ENCODE results near the gene CYS1.
"Not testable (repeated sequence)": the region's sequence is repeated elsewhere in the genome, so short reads cannot be mapped to it uniquely, and the experiment has no call there.

CYS1 gene

DNA sequence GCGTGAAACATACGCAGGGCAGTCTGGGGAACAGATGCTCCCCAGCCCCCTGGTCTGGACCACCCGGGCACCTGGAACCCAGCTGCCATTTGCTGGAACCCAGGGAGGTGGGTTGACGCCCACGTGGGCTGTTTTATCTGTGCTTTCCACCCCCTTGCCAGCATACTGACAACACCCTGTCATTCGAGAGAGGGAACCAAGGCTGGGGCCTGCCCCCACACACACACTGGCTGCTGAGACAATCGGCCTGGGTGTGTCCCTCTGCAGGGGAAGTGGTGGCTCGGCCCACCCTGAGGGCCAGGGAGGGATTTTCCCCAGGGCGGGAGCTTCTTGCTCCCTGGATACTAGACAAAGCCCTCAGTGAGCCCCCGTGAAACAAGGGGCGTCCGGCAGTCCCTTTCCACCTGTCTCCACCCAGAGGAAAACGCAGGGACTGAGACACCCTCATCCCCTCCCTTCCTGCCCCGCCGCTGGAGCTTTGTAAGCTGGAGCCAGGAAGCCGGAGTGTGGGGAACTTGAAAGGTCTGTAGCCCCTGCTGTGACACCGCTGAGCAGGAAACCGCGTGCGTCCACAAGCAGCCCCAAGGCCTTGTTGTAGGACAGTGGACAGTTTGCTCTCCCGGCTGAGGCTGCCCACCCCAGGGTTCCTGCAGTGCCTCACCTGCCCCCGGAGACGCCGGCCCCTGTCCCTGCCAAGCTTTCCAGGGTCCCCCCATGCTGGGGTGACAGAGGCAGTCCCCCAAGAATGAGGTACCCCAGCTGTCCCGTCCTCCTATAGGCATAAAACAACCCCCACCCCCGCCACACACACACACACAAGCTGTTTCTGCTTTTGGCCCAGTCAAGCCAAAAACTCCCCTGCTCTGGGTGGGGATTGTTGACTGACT is 51.0 kb downstream of the CYS1 start:
- DNase-seq = no peak

DNA sequence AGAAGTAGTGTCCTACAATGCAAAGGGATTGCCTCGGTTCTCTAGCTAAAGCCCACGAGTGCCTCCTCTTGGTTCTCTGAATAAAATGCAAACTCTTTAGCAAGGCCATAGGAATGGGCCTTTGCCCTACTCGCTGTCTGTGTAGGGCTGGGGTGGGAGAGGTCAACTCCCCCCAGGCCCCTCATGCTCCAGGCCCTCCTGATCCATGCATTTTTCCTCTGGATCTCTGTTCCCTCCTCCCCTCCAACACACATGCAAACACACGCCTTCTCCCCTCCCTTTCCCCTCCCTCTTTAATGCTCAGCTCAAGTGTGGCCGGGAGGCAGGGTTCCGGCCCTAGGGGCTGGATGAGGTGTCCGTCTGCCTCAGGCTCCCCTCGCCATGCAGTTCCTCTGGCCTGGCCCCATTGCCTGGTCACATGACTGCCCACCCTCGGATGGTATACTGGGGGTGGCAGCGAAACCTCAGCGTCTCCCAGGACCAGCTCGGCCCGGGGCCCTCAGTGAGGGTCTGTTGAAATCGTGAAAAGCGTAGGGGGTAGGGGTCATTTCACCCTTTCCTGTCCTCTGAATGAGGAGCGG is 51.7 kb downstream of the CYS1 start:
- DNase-seq = no peak

DNA sequence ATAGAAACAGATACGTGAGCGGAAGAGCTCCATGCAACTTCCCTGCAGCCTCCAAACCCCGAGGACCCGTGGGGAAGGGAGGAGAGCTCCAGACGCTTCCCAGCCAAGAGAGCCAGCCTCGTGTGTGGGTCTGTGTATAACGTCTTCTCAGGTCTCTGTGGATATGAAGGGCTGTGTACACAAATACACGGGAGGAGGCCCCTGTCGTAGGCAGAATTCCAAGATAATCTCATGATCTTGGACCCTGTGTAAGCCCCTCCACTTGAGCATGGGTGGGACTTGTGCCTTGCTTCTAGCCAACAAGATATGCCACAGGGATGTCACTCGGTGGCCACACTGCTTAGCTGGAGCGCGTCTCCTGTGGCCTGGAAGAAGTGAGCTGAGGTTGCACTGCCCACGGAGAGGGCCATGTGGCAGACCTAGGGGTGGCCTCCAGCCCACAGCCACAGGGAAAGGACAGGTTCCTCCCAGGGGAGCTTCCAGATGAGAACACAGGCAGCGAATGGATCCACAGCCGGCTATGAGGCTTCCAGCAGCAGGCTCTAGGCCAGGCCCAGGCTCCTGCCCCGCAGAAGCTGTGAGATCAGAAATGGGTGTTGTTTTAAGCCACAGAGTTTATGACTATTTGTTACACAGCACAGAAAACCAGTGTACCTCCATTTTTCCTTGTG is 52.4 kb downstream of the CYS1 start:
- no peak for DNase-seq

DNA sequence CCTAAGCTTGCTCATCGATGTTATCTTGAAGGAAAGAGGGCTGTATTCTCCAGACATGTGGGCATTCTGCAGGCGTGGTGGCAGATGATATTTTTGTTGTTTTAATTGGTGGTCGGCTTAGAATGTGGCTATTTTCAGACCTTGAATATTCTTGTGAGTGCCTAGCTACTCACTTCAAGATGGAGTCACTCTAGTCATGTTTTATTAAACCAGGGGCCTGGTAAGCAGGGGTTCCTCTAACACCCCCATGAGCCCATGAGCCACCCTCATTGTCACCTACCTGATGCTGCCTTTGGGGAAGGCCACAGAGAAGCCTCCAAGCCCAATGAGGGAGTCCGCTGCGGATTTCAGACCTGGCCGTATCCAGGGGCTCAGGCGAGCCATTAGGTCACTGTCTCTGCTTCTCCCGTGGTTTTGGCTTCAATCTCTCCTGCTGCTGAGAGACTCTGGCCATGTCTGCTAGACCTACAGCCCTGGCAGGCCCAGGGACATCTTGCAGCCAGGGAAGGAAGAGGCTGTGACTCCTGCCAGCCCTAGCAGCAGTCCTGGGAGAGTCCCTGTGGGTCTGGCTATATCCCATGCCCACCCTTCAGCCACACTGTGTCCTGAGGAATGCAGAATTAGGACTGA is 53.2 kb downstream of the CYS1 start:
- DNase-seq = no peak

DNA sequence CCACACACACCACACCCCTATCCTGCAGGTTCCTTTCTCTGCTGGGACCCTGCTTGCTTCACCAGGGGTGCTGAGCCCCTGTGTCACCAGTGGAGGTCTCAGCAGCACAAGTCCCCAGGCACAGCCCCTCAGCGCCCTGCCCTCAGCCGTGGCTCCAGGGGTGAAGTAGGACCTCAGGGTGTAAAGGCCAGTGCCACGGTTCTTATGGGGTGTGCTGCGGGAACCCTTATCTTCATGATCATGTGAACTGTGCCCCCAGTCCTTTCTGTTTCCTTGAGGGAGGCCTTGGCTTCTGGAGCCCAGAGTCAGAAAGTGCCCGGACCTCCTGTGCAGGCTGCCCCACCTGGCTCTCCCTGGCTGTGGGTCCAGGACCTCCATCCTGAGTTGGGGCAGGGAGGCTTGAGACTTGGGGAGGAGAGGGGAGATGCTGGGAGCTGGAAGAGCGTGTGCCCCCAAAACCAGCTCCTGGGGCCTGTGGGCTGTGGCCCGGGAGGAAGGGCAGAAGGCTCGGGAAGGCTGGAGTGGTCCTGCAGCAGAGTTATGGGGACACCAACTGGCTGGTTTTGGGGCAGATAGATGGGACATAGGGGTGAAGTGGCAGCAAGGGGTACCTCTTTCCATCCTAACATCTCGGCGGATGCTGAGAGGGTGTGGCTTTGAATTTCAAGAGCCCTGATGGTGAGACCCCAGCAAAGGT is 57.1 kb downstream of the CYS1 start:
- DNase-seq = no peak

DNA sequence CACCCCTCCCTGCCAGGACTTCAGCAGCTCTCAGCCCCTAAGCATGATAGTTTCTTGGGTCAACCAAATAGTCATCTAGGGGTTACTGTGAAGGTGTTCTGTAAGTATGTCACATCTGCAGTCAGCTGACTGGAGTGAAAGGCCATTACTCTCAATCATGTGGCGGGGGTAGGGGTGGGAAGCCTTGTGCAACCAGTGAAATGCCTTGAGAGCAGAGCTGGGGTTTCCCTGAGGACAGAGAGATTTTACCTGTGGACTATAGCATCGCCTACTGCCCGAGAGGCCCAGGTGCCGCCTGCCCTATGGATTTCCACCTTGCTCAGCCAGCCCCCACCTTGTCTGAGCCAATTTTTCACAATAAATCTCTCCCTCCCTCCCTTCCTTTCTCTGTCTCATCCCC is 57.8 kb downstream of the CYS1 start:
- no peak for DNase-seq

DNA sequence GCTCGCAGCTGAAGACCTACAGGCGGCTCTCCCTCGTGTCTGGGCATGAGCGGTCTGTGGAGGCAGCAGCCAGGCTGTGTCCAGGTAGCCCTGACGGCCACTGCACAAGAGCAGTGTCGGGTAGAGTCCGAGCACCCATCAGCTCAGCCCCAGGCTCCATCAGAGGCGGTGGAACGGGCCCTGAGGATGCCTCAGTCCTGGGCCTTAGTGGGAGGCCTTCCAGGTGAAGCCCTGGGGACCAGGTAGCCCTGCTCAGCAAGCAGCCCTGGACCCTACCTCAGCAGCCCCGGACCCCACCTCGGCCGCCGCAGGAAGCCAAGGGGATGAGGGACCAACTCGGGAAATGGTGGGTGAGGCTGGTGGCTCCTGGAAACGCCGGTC is 58.2 kb downstream of the CYS1 start:
- no peak for DNase-seq

DNA sequence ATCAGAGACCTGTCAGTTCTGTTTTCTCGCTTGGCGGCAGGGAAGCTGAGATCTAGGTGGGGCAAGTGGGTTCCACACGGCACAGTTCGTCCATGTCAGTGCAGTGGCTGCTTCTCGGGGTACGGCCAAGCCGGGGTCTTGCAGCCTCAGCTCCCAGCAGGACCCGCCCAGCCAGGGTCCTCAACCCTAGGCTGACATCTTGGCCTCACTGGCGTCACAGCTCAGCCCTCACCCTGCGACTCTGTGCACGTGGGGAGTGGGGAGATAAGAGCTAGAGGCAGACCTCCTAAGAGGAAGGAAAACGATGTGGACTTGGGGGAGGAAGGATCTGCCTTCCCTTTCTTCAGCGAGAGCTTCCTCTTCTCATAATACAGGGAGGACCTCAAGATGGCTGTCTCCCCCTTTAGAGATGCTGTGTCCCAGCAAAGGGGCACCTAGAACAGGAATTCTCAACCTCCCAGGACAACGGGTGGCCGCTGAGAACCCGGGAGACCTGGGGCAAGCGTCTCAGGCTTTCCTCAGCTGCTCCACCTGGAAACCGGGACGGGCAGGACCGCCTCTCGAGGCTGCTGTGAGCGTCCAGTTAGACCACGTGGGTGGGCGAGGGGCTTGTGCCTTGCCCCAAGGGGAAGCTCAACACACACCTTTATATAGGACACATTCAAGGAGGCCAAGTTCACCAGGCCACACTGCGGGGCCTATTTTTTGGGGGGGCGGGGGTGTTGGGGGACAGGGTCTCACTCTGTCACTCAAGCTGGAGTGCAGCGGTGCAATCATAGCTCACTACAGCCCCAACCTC is 60.4 kb downstream of the CYS1 start:
- DNase-seq = no peak

DNA sequence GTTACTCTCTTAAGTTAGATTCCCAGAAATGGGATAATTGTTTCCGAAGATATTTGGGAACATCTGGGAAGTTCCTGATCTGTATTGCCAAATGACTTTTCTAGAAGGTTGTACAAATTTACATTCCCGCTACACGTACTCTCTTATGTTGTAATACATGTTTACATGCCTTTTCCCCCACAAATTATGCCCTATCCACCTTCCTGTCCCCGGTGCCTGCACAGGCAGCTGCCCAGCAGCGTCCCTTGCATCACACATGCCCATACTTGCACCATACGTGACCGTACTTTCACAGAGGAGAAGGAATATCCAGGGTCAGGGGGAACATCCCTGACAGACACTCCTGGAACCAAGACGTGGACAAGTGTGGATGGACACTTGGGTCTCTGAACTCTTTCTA is 61.0 kb downstream of the CYS1 start:
- DNase-seq = no peak

DNA sequence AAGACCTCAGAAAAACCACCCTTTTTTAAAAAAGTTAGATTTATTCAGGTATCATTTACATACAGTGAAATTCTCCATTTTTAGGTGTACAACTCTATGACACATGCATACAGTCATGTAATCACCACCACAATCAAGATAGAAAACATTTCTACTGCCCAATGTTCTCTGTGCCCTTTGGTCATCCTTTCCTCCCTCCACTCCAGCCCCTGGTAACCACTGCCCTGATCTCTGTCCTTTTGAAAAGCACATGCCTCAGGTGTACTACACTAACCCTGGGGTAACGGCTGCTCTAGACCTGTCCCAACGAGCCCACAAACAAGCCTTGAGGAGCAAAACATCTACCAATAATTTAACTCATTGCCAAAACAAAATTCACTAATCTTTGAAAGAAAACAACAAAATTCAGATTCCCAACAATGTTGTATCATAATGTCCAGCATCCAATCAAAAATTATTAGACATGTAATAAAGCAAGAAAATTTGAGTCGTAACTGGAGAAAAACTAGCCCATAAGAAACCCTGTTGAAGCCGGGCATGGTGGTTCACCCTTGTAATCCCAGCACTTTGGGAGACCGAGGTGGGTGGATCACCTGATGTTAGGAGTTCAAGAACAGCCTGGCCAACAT is 62.8 kb downstream of the CYS1 start:
- DNase-seq = no peak

DNA sequence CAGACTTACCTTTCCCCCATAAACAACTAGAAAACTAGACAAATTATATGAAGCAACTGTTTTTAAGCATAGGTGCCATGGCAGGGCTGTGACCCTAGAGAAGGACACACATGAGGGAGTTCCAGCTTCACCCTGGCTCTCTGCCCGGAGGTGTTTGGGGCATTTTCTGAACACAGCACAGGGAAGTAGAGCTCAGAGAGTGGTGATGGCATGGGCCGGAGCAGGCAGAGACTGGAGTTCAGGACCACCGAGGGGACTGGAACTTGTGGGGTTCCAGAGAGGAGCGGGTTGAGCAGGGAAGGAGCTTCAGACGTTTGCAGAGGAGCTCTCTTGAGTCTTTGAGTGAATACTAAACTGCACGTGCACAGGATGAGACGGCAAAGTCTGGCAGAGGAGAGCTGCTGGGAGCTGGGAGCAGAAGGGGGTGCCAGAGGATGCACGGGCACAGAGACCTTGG is 63.4 kb downstream of the CYS1 start:
- no peak for DNase-seq

DNA sequence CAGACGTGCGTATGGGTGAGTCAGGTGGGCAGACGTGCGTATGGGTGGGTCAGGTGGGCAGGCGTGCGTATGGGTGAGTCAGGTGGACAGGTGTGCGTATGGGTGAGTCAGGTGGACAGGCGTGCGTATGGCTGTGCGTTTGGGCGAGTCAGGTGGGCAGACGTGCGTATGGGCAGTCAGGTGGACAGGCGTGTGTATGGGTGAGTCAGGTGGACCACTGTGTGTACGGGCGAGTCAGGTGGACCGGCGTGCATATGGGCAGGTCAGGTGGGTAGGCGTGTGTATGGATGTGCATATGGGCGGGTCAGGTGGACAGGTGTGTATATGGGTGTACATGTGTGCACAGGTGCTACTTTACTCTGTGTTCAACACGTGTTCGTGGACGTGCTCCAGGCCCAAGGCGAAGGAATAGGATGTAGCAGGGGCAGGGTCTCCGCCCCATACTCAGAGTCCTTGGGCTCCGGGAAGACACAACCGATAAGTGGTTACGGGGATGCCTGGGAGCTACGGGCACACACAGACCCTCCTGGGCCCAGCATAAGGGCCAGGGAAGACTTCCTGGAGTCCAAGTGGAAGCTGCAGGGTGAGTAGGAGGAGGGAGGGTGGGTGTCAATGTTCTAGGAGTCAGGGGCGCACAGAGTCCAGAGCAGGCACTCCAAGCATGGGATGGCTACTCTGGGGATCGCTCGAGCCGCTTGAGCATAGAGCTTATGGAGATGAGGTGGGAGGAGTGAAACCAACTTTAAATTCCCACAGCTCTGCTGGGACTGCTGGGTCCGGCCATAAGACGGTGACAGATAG is 64.0 kb downstream of the CYS1 start:
- DNase-seq = no peak

DNA sequence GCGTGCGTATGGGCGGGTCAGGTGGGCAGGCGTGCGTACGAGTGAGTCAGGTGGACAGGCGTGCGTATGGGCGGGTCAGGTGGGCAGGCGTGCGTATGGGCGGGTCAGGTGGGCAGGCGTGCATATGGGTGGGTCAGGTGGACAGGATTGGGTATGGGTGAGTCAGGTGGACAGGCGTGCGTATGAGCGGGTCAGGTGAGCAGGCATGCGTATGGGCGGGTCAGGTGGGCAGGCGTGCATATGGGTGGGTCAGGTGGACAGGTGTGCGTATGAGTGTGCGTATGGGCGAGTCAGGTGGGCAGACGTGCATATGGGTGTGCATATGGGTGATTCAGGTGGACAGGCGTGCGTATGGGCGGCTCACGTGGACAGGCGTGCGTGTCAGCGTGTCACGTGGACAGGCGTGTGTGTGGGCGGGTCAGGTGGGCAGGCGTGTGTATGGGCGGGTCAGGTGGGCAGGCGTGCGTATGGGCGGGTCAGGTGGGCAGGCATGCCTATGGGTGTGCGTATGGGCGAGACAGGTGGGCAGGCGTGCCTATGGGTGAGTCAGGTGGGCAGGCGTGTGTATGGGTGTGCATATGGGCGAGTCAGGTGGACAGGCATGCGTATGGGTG is 64.7 kb downstream of the CYS1 start:
- DNase-seq = not testable (repeated sequence)

DNA sequence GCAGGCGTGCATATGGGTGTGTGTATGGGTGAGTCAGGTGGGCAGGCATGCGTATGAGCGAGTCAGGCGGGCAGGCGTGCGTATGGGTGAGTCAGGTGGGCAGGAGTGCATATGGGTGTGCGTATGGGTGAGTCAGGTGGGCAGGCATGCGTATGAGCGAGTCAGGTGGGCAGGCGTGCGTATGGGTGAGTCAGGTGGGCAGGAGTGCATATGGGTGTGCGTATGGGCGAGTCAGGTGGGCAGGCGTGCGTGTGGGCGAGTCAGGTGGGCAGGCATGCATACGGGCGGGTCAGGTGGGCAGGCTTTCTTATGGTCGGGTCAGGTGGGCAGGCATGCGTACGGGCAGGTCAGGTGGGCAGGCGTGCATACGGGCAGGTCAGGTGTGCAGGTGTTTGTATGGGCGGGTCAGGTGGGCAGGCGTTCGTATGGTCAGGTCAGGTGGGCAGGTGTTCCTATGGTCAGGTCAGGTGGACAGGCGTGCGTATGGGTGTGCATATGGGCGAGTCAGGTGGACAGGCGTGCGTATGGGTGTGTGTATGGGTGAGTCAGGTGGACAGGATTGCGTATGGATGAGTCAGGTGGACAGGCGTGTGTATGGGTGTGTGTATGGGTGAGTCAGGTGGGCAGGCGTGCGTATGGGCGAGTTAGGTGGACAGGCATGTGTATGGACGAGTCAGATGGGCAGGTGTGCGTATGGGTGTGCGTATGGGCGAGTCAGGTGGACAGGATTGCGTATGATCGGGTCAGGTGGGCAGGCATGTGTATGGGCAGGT is 65.6 kb downstream of the CYS1 start:
- DNase-seq = no peak

DNA sequence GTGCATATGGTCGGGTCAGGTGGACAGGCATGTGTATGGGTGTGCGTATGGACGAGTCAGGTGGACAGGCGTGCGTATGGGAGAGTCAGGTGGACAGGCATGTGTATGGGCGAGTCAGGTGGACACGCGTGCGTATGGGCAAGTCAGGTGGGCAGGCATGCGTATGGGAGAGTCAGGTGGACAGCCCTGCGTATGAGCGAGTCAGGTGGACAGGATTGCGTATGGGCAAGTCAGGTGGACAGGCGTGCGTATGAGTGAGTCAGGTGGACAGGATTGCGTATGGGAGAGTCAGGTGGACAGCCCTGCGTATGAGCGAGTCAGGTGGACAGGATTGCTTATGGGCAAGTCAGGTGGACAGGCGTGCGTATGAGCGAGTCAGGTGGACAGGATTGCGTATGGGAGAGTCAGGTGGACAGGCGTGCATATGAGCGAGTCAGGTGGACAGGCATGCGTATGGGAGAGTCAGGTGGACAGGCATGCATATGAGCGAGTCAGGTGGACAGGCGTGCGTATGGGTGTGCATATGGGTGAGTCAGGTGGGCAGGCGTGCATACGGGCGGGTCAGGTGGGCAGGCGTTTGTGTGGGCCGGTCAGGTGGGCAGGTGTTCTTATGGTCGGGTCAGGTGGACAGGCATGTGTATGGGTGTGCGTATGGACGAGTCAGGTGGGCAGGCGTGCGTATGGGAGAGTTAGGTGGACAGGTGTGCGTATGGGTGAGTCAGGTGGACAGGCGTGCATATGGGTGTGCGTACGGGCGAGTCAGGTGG is 66.4 kb downstream of the CYS1 start:
- DNase-seq = not testable (repeated sequence)

DNA sequence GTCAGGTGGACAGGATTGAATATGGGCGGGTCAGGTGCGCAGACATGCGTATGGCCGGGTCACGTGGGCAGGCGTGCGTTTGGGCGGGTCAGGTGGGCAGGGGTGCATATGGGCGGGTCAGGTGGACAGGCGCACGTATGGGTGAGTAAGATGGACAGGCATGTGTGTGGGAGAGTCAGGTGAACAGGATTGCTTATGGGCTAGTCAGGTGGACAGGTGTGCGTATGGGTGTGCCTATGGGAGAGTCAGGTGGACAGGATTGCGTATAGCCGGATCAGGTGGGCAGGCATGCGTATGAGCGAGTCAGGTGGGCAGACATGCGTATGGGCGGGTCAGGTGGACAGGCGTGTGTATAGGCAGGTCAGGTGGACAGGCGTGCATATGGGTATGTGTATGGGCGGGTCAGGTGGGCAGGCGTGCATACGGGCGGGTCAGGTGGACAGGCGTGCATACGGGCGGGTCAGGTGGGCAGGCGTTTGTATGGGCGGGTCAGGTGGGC is 67.2 kb downstream of the CYS1 start:
- DNase-seq = no peak

DNA sequence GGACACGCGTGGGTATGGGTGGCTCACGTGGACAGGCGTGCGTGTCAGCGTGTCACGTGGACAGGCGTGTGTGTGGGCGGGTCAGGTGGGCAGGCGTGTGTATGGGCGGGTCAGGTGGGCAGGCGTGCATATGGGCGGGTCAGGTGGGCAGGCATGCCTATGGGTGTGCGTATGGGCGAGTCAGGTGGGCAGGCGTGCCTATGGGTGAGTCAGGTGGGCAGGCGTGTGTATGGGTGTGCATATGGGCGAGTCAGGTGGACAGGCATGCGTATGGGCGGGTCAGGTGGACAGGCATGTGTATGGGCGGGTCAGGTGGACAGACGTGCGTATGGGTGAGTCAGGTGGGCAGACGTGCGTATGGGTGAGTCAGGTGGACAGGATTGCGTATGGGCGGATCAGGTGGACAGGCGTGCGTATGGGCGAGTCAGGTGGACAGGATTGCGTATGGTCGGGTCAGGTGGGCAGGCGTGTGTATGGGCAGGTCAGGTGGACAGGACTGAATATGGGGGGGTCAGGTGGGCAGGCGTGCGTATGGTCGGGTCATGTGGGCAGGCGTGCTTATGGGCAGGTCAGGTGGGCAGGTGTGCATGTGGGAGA is 67.7 kb downstream of the CYS1 start:
- DNase-seq = not testable (repeated sequence)
